SJSA1 (cell line): ENCODE data around the gene ASB7. TPM values are rescaled to one million over a fixed set of nuclear protein-coding genes. Genes with fewer than 3 reads are reported as not detected.

Source experiments
- DNase-seq, 2 experiments: peaks; one replicate each; pipeline ENCODE4 v3.0.0-alpha.2; 2015 to 2020; ENCODE audit warnings: low spot score in 2 of 2, low read depth in 1 of 2
- H3K27ac ChIP-seq: fragments of 250-450 bp; sonication (Bioruptor Pico); 2 replicates; pipeline ENCODE4 v1.5.1; 2020; ENCODE audit warnings: mild to moderate bottlenecking, moderate library complexity
- H3K27me3 ChIP-seq: fragments of 250-450 bp; sonication (Bioruptor Pico); replicated peaks from 2 replicates; pipeline ENCODE4 v1.5.1; 2020; ENCODE audit warnings: mild to moderate bottlenecking, moderate library complexity
- H3K36me3 ChIP-seq: fragments of 250-450 bp; sonication (Bioruptor Pico); 2 replicates; pipeline ENCODE4 v1.5.1; 2020; ENCODE audit warnings: mild to moderate bottlenecking
- H3K4me1 ChIP-seq: fragments of 250-450 bp; sonication (Bioruptor Pico); replicated peaks from 2 replicates; pipeline ENCODE4 v1.6.1; 2021; ENCODE audit warnings: mild to moderate bottlenecking
- H3K4me3 ChIP-seq: fragments of 250-450 bp; sonication (Bioruptor Pico); 2 replicates; pipeline ENCODE4 v1.5.1; 2020; ENCODE audit warnings: mild to moderate bottlenecking
- H3K9me3 ChIP-seq: fragments of 250-450 bp; sonication (Bioruptor Pico); replicated peaks from 2 replicates; pipeline ENCODE4 v1.5.1; 2020; ENCODE audit warnings: mild to moderate bottlenecking
- total RNA-seq: library from RNA; depleted of rRNA; stranded (reverse); fragments of >200 nt; shearing (Covaris generic); gene quantifications from 2 replicates; pipeline ENCODE4 v1.2.3, GENCODE V29; 2014

Gene ASB7
- total RNA-seq, 1 experiment from 2014 or later, result 11.4 TPM

GRCh38 chr15:100645671-100646070, 43.3 kb downstream of the ASB7 start:
- H3K27me3 ChIP-seq, result no peaks in the 10 kb centered on the region
- H3K36me3 ChIP-seq, result no peaks in the 10 kb centered on the region
- H3K4me1 ChIP-seq, result no peaks in the 10 kb centered on the region
- H3K4me3 ChIP-seq, result no peak overlapping the region
- no peak overlapping the region for H3K27ac ChIP-seq
- H3K9me3 ChIP-seq, result no peaks in the 10 kb centered on the region
- DNase-seq, result no peak

- Histone ChIP-seq H3K27me3 (no peaks in the 10 kb centered on the region), H3K27ac (no peak overlapping the region), H3K9me3 (peaks cover 2% of the 10 kb centered on the region; the same call in 1 of the 2 replicates), H3K36me3 (no peaks in the 10 kb centered on the region), H3K4me3 (no peak overlapping the region), H3K4me1 (no peaks in the 10 kb centered on the region)
- DNase-seq, result no peak
Observed at GRCh38 chr15:100648951-100649350, 46.6 kb downstream of the ASB7 start.

- Histone ChIP-seq H3K9me3 (peaks cover 2% of the 10 kb centered on the region; the same call in 1 of the 2 replicates), H3K4me3 (no peak overlapping the region)
Observed at GRCh38 chr15:100650685-100651084, 48.3 kb downstream of the ASB7 start.

GRCh38 chr15:100651253-100651652, 48.9 kb downstream of the ASB7 start:
- Histone ChIP-seq H3K4me1 (no peaks in the 10 kb centered on the region), H3K4me3 (no peak overlapping the region), H3K27ac (no peak overlapping the region), H3K27me3 (no peaks in the 10 kb centered on the region), H3K36me3 (no peaks in the 10 kb centered on the region), H3K9me3 (peaks cover 2% of the 10 kb centered on the region; the same call in 1 of the 2 replicates)
- DNase-seq, result no peak

More at GRCh38 chr15:100650685-100651084, 48.3 kb downstream of the ASB7 start:
- H3K27ac ChIP-seq, result no peak overlapping the region
- H3K4me1 ChIP-seq, result no peaks in the 10 kb centered on the region
- no peaks in the 10 kb centered on the region for H3K27me3 ChIP-seq
- no peaks in the 10 kb centered on the region for H3K36me3 ChIP-seq
- DNase-seq, result no peak

- DNase-seq, result no peak
- Histone ChIP-seq H3K9me3 (peaks cover 2% of the 10 kb centered on the region; the same call in 1 of the 2 replicates), H3K36me3 (no peaks in the 10 kb centered on the region), H3K27ac (no peak overlapping the region), H3K4me3 (no peak overlapping the region), H3K27me3 (no peaks in the 10 kb centered on the region), H3K4me1 (no peaks in the 10 kb centered on the region; the same call in 1 of the 2 replicates)
Observed at GRCh38 chr15:100652116-100652515, 49.7 kb downstream of the ASB7 start.

- Histone ChIP-seq H3K27me3 (no peaks in the 10 kb centered on the region), H3K9me3 (peaks cover 2% of the 10 kb centered on the region; the same call in 1 of the 2 replicates), H3K4me3 (no peak overlapping the region), H3K36me3 (no peaks in the 10 kb centered on the region), H3K4me1 (peaks cover 8% of the 10 kb centered on the region), H3K27ac (no peak overlapping the region)
- DNase-seq, result no peak
Observed at GRCh38 chr15:100653608-100654007, 51.2 kb downstream of the ASB7 start.

- no peaks in the 10 kb centered on the region for H3K36me3 ChIP-seq
- H3K9me3 ChIP-seq, result no peaks in the 10 kb centered on the region
- H3K4me1 ChIP-seq, result peaks cover 21% of the 10 kb centered on the region
- H3K4me3 ChIP-seq, result no peak overlapping the region
- DNase-seq, result no peak
- no peak overlapping the region for H3K27ac ChIP-seq
- H3K27me3 ChIP-seq, result no peaks in the 10 kb centered on the region
Observed at GRCh38 chr15:100658895-100659294, 56.5 kb downstream of the ASB7 start.

GRCh38 chr15:100661156-100661555, 58.8 kb downstream of the ASB7 start:
- Histone ChIP-seq H3K4me1 (peaks cover 26% of the 10 kb centered on the region), H3K27me3 (no peaks in the 10 kb centered on the region), H3K4me3 (no peak overlapping the region), H3K9me3 (no peaks in the 10 kb centered on the region), H3K27ac (no peak overlapping the region), H3K36me3 (no peaks in the 10 kb centered on the region)
- no peak for DNase-seq

- Histone ChIP-seq H3K36me3 (no peaks in the 10 kb centered on the region), H3K9me3 (no peaks in the 10 kb centered on the region), H3K4me3 (no peak overlapping the region), H3K27me3 (no peaks in the 10 kb centered on the region), H3K4me1 (peaks cover 36% of the 10 kb centered on the region), H3K27ac (0 out of 2 replicates have a peak overlapping the region, but pooled peaks have one; percentile 3)
- DNase-seq, result peak; percentile 60 to 77
Observed at GRCh38 chr15:100663086-100663914, 60.9 kb downstream of the ASB7 start.

- Histone ChIP-seq H3K36me3 (no peaks in the 10 kb centered on the region), H3K4me3 (no peak overlapping the region), H3K9me3 (no peaks in the 10 kb centered on the region), H3K4me1 (peaks cover 42% of the 10 kb centered on the region), H3K27me3 (no peaks in the 10 kb centered on the region), H3K27ac (0 out of 2 replicates have a peak overlapping the region, but pooled peaks have one; percentile 3)
- DNase-seq, result peak in 1 of 2 experiments; percentile 24
Observed at GRCh38 chr15:100663915-100664281, 61.5 kb downstream of the ASB7 start.

- peaks cover 42% of the 10 kb centered on the region for H3K4me1 ChIP-seq
- H3K4me3 ChIP-seq, result no peak overlapping the region
- DNase-seq, result no peak
- no peaks in the 10 kb centered on the region for H3K27me3 ChIP-seq
- H3K27ac ChIP-seq, result no peak overlapping the region
- H3K9me3 ChIP-seq, result no peaks in the 10 kb centered on the region
- no peaks in the 10 kb centered on the region for H3K36me3 ChIP-seq
Observed at GRCh38 chr15:100665570-100665969, 63.2 kb downstream of the ASB7 start.

GRCh38 chr15:100667405-100668347, 65.3 kb downstream of the ASB7 start:
- Histone ChIP-seq H3K4me1 (peaks cover 54% of the 10 kb centered on the region), H3K36me3 (no peaks in the 10 kb centered on the region), H3K27me3 (no peaks in the 10 kb centered on the region), H3K9me3 (no peaks in the 10 kb centered on the region), H3K4me3 (no peak overlapping the region), H3K27ac (peak overlapping the region; percentile 67)
- DNase-seq, result peak; percentile 70 to 88

- Histone ChIP-seq H3K4me3 (no peak overlapping the region), H3K27ac (peak overlapping the region; percentile 67), H3K27me3 (no peaks in the 10 kb centered on the region), H3K36me3 (no peaks in the 10 kb centered on the region), H3K9me3 (no peaks in the 10 kb centered on the region), H3K4me1 (peaks cover 47% of the 10 kb centered on the region)
- no peak for DNase-seq
Observed at GRCh38 chr15:100668348-100668745, 66.0 kb downstream of the ASB7 start.
